OCI-LY7 (cell line): ENCODE results near the gene TAF10. TPM values are rescaled to one million over a fixed set of nuclear protein-coding genes. Genes with fewer than 3 reads are reported as not detected.

ENCODE experiments used
- BruUV-seq: library from RNA; stranded (reverse); fragments of 400-500 nt; replicated peaks from 2 replicates; lab custom pipeline; 2021; lab: Mats Ljungman, UMichigan
- CTCF ChIA-PET: fragments of 300-600 bp; sonication (Branson Sonifier 250); formaldehyde crosslinking; loops from one replicate; lab custom pipeline; 2022; ENCODE audit warnings: antibody characterized with exemption; ENCODE audit not compliant: unreplicated experiment; lab: Charles Lee
- POLR2A ChIA-PET: fragments of 300-600 bp; sonication (Branson Sonifier 250); formaldehyde crosslinking; loops from one replicate; lab custom pipeline; 2022; ENCODE audit warnings: antibody characterized with exemption; lab: Charles Lee
- DNase-seq: peaks from one replicate; pipeline ENCODE4 v3.0.0-alpha.2; 2015; ENCODE audit warnings: low spot score
- H2AFZ ChIP-seq: fragments of 200-600 bp; sonication (generic), shearing (Covaris generic); 2 replicates; pipeline ENCODE4 v1.6.1; 2014; ENCODE audit warnings: mild to moderate bottlenecking, antibody characterized with exemption, low read length, moderate library complexity
- H3K27ac ChIP-seq: fragments of 200-600 bp; sonication (generic); 2 replicates; pipeline ENCODE4 v1.5.1; 2014; ENCODE audit warnings: mixed run types, low read depth, mild to moderate bottlenecking, moderate library complexity, low read length, inconsistent platforms; ENCODE audit not compliant: poor library complexity, severe bottlenecking
- H3K36me3 ChIP-seq: fragments of 200-600 bp; sonication (generic); 2 replicates; pipeline ENCODE4 v1.6.1; 2014; ENCODE audit warnings: mild to moderate bottlenecking, antibody characterized with exemption, low read length, moderate library complexity, mixed read lengths; ENCODE audit not compliant: insufficient read depth
- H3K4me1 ChIP-seq: fragments of 200-600 bp; sonication (generic); 2 replicates; pipeline ENCODE4 v1.5.1; 2014; ENCODE audit warnings: mild to moderate bottlenecking, low read length; ENCODE audit not compliant: insufficient read depth, poor library complexity, severe bottlenecking
- H3K4me2 ChIP-seq: fragments of 200-600 bp; sonication (generic); 2 replicates; pipeline ENCODE4 v1.6.1; 2014; ENCODE audit warnings: mild to moderate bottlenecking, low read length
- H3K4me3 ChIP-seq: fragments of 200-600 bp; sonication (generic); 2 replicates; pipeline ENCODE4 v1.5.1; 2014; ENCODE audit warnings: mild to moderate bottlenecking, low read depth, low read length; ENCODE audit not compliant: poor library complexity, severe bottlenecking
- H3K79me2 ChIP-seq: fragments of 200-600 bp; sonication (generic); 2 replicates; pipeline ENCODE4 v1.6.1; 2016; ENCODE audit warnings: low read depth, mild to moderate bottlenecking, low read length, moderate library complexity, mixed read lengths; ENCODE audit not compliant: insufficient read depth
- H3K9me2 ChIP-seq: fragments of 200-600 bp; sonication (generic); 2 replicates; pipeline ENCODE4 v1.6.1; 2016; ENCODE audit warnings: mild to moderate bottlenecking, low read length, mixed read lengths; ENCODE audit not compliant: insufficient read depth
- H3K9me3 ChIP-seq: fragments of 200-600 bp; sonication (generic); 2 replicates; pipeline ENCODE4 v1.6.1; 2014; ENCODE audit warnings: mild to moderate bottlenecking, mixed run types, low read length, mixed read lengths
- H4K20me1 ChIP-seq: fragments of 200-600 bp; sonication (generic); 2 replicates; pipeline ENCODE4 v1.6.1; 2014; ENCODE audit warnings: mild to moderate bottlenecking, antibody characterized with exemption, low read length, moderate library complexity, mixed read lengths; ENCODE audit not compliant: insufficient read depth
- EZH2phosphoT487 ChIP-seq: fragments of 200-600 bp; sonication (generic); IDR thresholded peaks from 2 replicates; pipeline ENCODE4 v1.6.1; 2018; ENCODE audit warnings: low read depth, borderline replicate concordance, mild to moderate bottlenecking, mixed run types, antibody characterized with exemption, low read length, moderate library complexity, mixed read lengths
- intact Hi-C: fragments of 100-400 bp; cut with micrococcal nuclease; formaldehyde crosslinking; loops from one replicate; pipeline ENCODE4 v1.10.0; 2022; ENCODE audit not compliant: unreplicated experiment
- total RNA-seq, 2 experiments: library from RNA; depleted of rRNA in 1 of 2; stranded (reverse); fragments of >200 nt in 1 of 2; shearing (Covaris generic) in 1 of 2; gene quantifications; 2 replicates each; pipeline ENCODE4 v1.2.3, GENCODE V29; 2014 to 2022
- TF ChIP-seq, protein P1 (sequence below): fragments of 200-600 bp; sonication (generic); conservative IDR thresholded peaks from 2 replicates; pipeline ENCODE4 v1.5.1; 2014; ENCODE audit warnings: mild to moderate bottlenecking, antibody characterized with exemption, low read length, moderate library complexity, mixed read lengths

TAF10 gene
- total RNA-seq, 2 experiments from 2014 or later = 117 to 146 TPM

DNA sequence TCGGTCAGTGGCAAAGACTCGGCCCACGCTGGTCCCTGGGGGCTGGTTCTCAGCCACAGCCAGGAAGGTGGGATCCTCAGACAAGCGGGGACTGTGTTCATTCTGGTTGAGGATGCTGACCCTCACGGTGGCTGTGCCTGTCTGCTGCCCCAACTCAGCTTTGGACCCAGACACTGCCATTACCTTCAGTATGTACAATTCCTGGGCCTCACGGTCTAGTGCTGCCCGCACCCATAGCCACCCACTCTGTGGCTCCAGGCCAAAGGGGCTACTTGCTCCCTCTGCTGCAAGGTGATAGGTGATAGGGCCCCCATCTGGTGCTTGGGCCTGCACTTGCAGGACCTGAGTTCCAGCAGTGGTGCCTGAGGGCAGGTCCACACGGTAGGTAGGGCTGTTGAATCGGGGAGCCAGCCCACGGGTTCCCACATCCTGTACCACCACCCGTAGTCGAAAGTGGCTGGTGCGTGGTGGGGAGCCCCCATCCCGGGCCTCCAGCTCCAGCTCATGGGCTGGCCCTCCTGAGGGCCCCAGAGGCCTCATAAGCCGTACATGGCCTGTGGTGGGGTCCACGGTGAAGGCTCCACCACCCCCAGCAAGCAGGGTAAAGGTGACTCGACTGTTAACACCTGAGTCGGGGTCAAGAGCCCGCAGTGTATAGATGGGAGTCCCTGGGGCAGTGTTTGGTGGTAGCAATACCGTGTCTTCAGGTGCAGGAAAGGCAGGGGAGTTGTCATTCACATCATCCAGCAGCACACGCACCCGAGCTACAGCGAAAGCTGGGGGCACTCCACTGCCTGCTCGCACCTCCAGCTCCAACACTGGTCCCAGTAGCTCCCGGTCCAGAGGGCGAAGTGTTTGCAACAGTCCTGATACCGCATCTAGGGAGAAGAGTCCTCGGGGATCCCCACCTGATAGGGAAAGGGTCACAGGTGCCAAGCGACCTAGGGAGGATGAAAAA lies 20.4 kb upstream of the TAF10 start:
- Histone ChIP-seq H3K9me3 (no peaks in the 10 kb centered on the region), H3K4me3 (no peak overlapping the region), H4K20me1 (no peaks in the 10 kb centered on the region), H3K4me2 (no peak overlapping the region), H3K36me3 (no peaks in the 10 kb centered on the region), H3K79me2 (no peaks in the 10 kb centered on the region), H3K27ac (no peak overlapping the region), H2AFZ (no peak overlapping the region), H3K4me1 (no peaks in the 10 kb centered on the region), H3K9me2 (no peaks in the 10 kb centered on the region)
- no TSS peak for BruUV-seq
- intact Hi-C loops = no loop called here
- CTCF ChIA-PET = no interaction called here
- TF ChIP-seq, protein P1, sequence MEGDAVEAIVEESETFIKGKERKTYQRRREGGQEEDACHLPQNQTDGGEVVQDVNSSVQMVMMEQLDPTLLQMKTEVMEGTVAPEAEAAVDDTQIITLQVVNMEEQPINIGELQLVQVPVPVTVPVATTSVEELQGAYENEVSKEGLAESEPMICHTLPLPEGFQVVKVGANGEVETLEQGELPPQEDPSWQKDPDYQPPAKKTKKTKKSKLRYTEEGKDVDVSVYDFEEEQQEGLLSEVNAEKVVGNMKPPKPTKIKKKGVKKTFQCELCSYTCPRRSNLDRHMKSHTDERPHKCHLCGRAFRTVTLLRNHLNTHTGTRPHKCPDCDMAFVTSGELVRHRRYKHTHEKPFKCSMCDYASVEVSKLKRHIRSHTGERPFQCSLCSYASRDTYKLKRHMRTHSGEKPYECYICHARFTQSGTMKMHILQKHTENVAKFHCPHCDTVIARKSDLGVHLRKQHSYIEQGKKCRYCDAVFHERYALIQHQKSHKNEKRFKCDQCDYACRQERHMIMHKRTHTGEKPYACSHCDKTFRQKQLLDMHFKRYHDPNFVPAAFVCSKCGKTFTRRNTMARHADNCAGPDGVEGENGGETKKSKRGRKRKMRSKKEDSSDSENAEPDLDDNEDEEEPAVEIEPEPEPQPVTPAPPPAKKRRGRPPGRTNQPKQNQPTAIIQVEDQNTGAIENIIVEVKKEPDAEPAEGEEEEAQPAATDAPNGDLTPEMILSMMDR = no peak
- no peak for DNase-seq
- POLR2A ChIA-PET = no interaction called here

DNA sequence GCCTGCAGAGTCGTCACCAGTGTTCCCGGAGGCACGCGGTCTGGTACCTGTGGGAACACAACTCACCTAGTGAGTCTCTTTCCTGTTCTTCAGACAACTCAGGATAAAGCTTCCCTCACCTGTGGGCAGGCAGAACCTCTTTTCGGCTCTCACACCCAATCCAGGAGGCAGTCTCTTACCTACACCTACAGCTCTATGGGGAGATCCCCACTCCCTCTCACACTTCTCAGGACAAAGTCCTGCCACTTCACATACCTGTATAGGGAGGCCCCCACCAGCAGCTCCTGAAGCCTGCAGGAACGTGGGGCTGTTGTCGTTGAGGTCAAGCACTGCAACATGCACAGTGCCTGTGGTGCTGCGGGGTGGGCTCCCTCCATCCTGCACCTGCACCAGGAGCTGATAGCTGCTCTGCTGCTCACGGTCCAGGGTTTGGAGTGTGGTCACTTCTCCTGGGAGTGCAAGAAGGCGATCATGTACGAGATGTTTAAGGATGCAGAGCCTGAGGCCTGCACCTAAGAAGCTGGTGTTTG lies 19.4 kb upstream of the TAF10 start:
- no TSS peak for BruUV-seq
- no peak overlapping the region for H3K27ac ChIP-seq
- H2AFZ ChIP-seq = no peak overlapping the region
- H3K4me1 ChIP-seq = no peaks in the 10 kb centered on the region
- ChIA-PET POLR2A (interaction anchor here (0.5 kb wide), 1 partner anchor 256 kb away, joined by 4 read pairs; no protein-coding TSS in a partner anchor), CTCF (no interaction called here)
- intact Hi-C loops = no loop called here
- H3K36me3 ChIP-seq = no peaks in the 10 kb centered on the region
- no peaks in the 10 kb centered on the region for H3K79me2 ChIP-seq
- H3K4me3 ChIP-seq = no peak overlapping the region
- H3K9me2 ChIP-seq = no peaks in the 10 kb centered on the region
- no peak for DNase-seq
- TF ChIP-seq, protein P1 = no peak
- no peaks in the 10 kb centered on the region for H3K9me3 ChIP-seq
- H3K4me2 ChIP-seq = no peak overlapping the region
- no peaks in the 10 kb centered on the region for H4K20me1 ChIP-seq

DNA sequence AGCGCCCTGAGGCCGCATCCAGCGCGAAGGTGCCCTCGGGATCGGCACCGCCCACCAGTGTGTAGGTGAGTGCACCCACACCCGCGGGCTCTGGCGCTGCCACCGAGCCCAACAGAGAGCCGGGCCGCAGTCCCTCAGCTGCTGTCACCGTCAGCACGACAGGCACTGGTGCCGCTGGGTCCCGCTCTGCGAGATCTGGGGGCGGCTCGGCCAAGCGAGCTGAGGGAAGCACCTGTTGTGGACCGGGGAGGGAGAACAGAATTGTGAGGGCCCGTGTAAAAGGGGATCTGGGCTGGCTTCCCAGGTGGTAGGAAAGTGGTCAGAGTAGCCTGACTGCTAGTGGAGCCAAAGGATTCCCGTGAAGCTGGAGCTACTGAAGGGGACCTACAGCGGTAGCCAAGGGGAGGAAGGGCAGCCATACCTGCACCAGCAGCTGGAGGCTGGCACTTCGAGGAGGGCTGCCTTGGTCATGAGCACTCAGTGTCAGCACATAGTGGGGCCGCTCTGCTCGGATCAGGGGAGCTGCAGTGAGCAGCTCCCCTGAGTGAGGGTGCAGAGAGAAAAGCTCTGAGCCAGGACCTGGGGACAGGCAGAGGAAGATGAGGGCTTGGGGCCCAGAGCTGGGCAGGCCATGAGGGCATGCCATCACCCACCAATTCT lies 18.7 kb upstream of the TAF10 start:
- Histone ChIP-seq H3K4me1 (no peaks in the 10 kb centered on the region), H3K4me3 (no peak overlapping the region), H3K79me2 (no peaks in the 10 kb centered on the region), H3K9me3 (no peaks in the 10 kb centered on the region), H2AFZ (no peak overlapping the region), H3K4me2 (no peak overlapping the region), H4K20me1 (no peaks in the 10 kb centered on the region), H3K27ac (no peak overlapping the region), H3K9me2 (no peaks in the 10 kb centered on the region), H3K36me3 (no peaks in the 10 kb centered on the region)
- no TSS peak for BruUV-seq
- ChIA-PET POLR2A (interaction anchor here (0.5 to 0.7 kb wide), 2 partner anchors 15 to 256 kb away, joined by 4 to 5 read pairs; no protein-coding TSS in a partner anchor), CTCF (no interaction called here)
- TF ChIP-seq, protein P1 = no peak
- TF ChIP-seq EZH2phosphoT487 = no peak
- DNase-seq = no peak
- intact Hi-C loops = no loop called here
